CD8-positive, alpha-beta memory T cell (primary cell): ENCODE results near the gene EFCAB5. TPM values are rescaled to one million over a fixed set of nuclear protein-coding genes. Genes with fewer than 3 reads are reported as not detected.
A peak's percentile ranks its signal among the peaks of the same experiment; 100 is the strongest.

Experiments
- CTCF ChIA-PET: fragments of 350-600 bp; sonication (Branson Sonifier 250); formaldehyde crosslinking; loops from one replicate; lab custom pipeline; 2021; ENCODE audit warnings: antibody characterized with exemption; lab: Charles Lee
- POLR2A ChIA-PET: fragments of 350-600 bp; sonication (Branson Sonifier 250); formaldehyde crosslinking; loops from one replicate; lab custom pipeline; 2021; ENCODE audit warnings: antibody characterized with exemption; lab: Charles Lee
- DNase-seq, 5 donors: peaks; one replicate each; pipeline versions ENCODE4 v3.0.0 to v3.0.0-alpha.2; 2020 to 2022; ENCODE audit warnings: mixed read lengths in 1 of 5
- H3K27ac ChIP-seq: one replicate; pipeline ENCODE4 v1.7.0; 2013; ENCODE audit warnings: low read depth, mild to moderate bottlenecking, low read length, moderate library complexity
- H3K27me3 ChIP-seq: 2 replicates; pipeline ENCODE4 v1.7.0; 2013; ENCODE audit warnings: low read length, mild to moderate bottlenecking; ENCODE audit not compliant: insufficient read depth, poor library complexity, severe bottlenecking
- H3K36me3 ChIP-seq: 2 replicates; pipeline ENCODE4 v1.7.0; 2013; ENCODE audit warnings: mild to moderate bottlenecking, low read length, moderate library complexity; ENCODE audit not compliant: insufficient read depth
- H3K4me1 ChIP-seq: 2 replicates; pipeline ENCODE4 v1.7.0; 2013; ENCODE audit warnings: mild to moderate bottlenecking, low read length, moderate library complexity; ENCODE audit not compliant: insufficient read depth
- H3K4me3 ChIP-seq: 2 replicates; pipeline ENCODE4 v1.7.0; 2013; ENCODE audit warnings: mild to moderate bottlenecking, low read length
- H3K9me3 ChIP-seq: 2 replicates; pipeline ENCODE4 v1.7.0; 2013; ENCODE audit warnings: mild to moderate bottlenecking, low read length
- H3K27ac Mint-ChIP-seq, 8 donors: one replicate each; pipeline ENCODE4 v1.8.0; 2020 to 2021; ENCODE audit warnings: mixed read lengths in 8 of 8, mild to moderate bottlenecking in 6 of 8, inconsistent platforms in 3 of 8, moderate library complexity in 3 of 8
- H3K27me3 Mint-ChIP-seq, 2 donors: one replicate each; pipeline ENCODE4 v1.8.0; 2020 to 2021; ENCODE audit warnings: mixed read lengths in 2 of 2, mild to moderate bottlenecking in 1 of 2, moderate library complexity in 1 of 2
- H3K36me3 Mint-ChIP-seq, 3 donors: one replicate each; pipeline ENCODE4 v1.8.0; 2020 to 2021; ENCODE audit warnings: mixed read lengths in 3 of 3, inconsistent platforms in 1 of 3, mild to moderate bottlenecking in 1 of 3
- H3K4me1 Mint-ChIP-seq, 3 donors: one replicate each; pipeline ENCODE4 v1.8.0; 2020 to 2021; ENCODE audit warnings: mixed read lengths in 3 of 3, inconsistent platforms in 1 of 3, mild to moderate bottlenecking in 1 of 3
- H3K4me3 Mint-ChIP-seq, 7 donors: one replicate each; pipeline ENCODE4 v1.8.0; 2020 to 2021; ENCODE audit warnings: mixed read lengths in 7 of 7, mild to moderate bottlenecking in 6 of 7, moderate library complexity in 4 of 7, inconsistent platforms in 2 of 7
- H3K9me3 Mint-ChIP-seq, 5 donors: one replicate each; pipeline ENCODE4 v1.8.0; 2020 to 2022; ENCODE audit warnings: mixed read lengths in 5 of 5, mild to moderate bottlenecking in 3 of 5, moderate library complexity in 2 of 5, inconsistent platforms in 1 of 5
- polyA plus RNA-seq: library from polyadenylated mRNA; unstranded; fragments of 300-500 nt; fragmentation: Illumina TruSeq; gene quantifications from one replicate; pipeline ENCODE4 v1.2.3, GENCODE V29; 2021
- total RNA-seq, 2 experiments: library from RNA; stranded (reverse); gene quantifications; one replicate each; pipeline ENCODE4 v1.2.3, GENCODE V29; 2021

Gene EFCAB5
- total and polyA plus RNA-seq, 3 experiments from 2014 or later, result 0.58 to 1.2 (median 0.84) TPM

DNA sequence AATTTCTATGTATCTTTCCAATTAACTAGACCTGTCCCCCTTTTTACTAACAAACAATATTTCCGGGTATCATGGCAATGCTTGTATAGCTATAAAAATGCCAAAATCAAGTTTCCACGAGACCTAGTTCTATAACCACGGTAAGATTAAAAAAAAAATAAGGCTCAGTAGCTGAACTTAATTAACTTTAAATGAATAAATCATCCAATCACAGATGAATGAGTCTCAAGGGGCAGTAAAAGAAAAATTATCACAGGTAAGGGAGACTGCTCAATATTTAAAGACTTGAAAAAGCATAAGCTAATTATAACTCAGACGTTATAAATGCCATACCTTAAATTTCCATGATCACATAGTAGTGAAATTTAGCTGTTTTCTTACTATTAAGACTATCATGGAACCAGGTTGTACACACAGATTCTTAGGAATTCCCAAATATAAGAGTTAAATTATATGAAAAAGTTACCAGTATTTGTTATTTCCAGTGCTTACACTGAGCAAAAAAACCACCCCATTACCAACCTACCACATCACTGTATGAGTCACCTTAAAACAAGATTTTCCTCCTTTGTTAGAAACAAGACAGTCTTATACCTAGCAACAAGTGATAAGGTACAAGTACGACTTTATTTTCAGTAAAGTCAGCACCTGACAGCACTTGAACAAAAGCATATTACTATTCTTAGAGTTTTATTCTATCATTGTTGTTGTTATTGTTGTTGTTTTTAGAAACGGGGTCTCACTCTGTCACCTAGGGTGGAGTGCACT is 32.0 kb upstream of the EFCAB5 start:
- no peak for DNase-seq
- H3K27ac Mint-ChIP-seq, result peak overlapping the region in 2 of 8 donors; percentile 36 to 38
- H3K36me3 Mint-ChIP-seq, result peaks cover 2 to 8% (median 6%) of the 10 kb centered on the region in 3 donors
- Histone ChIP-seq H3K4me3 (no peak overlapping the region), H3K27ac (no peak overlapping the region), H3K27me3 (no peaks in the 10 kb centered on the region), H3K4me1 (peaks cover 7% of the 10 kb centered on the region), H3K9me3 (no peaks in the 10 kb centered on the region), H3K36me3 (no peaks in the 10 kb centered on the region)
- no peaks in the 10 kb centered on the region for H3K27me3 Mint-ChIP-seq
- H3K9me3 Mint-ChIP-seq, result peaks cover 0 to 2% (median 0%) of the 10 kb centered on the region in 5 donors
- H3K4me1 Mint-ChIP-seq, result peaks cover 20 to 53% (median 34%) of the 10 kb centered on the region in 3 donors
- H3K4me3 Mint-ChIP-seq, result no peak overlapping the region
- ChIA-PET CTCF (interaction anchor here (0.7 to 2.4 kb wide), 3 partner anchors 17 to 102 kb away, joined by 4 to 10 read pairs (median 4); no protein-coding TSS in a partner anchor), POLR2A (no interaction called here)

DNA sequence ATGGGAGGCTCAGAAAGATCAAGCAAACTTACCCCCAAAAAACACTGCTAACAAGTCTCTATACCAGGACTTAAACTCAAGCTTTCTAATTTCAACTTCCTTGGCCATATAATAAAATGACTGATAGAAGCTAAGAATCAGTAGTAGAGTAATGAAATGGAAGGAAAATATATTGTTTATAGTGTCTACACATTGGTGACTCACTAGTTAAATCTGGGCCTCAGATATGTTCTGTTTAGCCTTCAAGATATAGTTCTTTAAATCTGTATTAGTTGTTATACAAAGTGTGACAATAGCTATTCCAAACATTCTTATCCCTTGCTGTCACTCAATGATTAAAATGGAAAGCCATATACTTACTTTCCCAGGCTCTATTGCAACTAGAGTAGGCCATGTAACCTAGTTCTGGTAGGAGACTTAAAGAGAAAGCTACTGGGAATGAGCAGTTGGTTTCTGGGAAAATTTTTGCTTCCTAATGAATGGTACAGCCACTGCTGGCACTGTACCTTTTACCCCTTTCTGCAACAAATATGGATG is 29.7 kb upstream of the EFCAB5 start:
- CTCF ChIA-PET, result interaction anchor here (1.3 kb wide), 2 partner anchors 20 to 104 kb away, joined by 3 to 7 read pairs; no protein-coding TSS in a partner anchor
- Mint-ChIP-seq H3K27me3 (no peaks in the 10 kb centered on the region), H3K27ac (no peak overlapping the region), H3K36me3 (peaks cover 1 to 5% (median 2%) of the 10 kb centered on the region in 3 donors), H3K4me1 (peaks cover 14 to 53% (median 30%) of the 10 kb centered on the region in 3 donors), H3K9me3 (no peaks in the 10 kb centered on the region), H3K4me3 (no peak overlapping the region)
- DNase-seq, result no peak
- Histone ChIP-seq H3K4me3 (no peak overlapping the region), H3K9me3 (no peaks in the 10 kb centered on the region), H3K4me1 (no peaks in the 10 kb centered on the region), H3K27me3 (no peaks in the 10 kb centered on the region), H3K27ac (no peak overlapping the region), H3K36me3 (no peaks in the 10 kb centered on the region)
- POLR2A ChIA-PET, result no interaction called here

DNA sequence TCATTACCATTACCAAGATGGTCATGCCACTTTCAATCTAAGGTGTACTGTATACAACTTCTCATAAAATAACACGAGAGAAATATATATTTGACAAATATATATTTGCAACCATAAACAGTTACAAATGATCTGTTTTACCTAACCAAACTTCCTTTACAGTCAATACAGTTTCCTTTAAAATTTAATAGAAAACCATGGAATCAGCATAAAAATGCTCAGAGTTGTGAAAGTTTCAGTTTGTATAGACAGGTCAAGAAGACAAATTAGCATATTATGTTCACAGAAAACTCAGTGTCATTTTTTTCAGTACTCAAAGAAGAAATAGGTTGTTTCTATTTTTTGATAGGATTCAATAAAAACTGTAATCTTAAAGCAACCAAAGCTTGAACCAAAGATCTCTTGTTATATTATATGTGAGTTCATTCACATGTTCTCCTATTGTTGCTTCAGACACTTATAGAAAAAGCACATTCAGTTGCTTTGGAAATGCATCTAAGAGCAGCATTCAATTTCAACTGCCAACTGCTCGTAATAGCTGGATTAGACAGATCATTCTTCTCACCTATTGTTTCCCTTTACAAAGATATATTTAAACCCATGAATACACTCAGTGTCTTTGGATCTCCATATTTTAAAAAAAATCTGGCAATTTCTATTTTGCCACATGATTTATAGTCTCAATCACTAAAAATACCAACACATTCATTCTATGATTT is 26.5 kb upstream of the EFCAB5 start:
- Mint-ChIP-seq H3K36me3 (peaks cover 0 to 1% (median 0%) of the 10 kb centered on the region in 3 donors), H3K27me3 (no peaks in the 10 kb centered on the region), H3K4me3 (no peak overlapping the region), H3K27ac (no peak overlapping the region), H3K9me3 (no peaks in the 10 kb centered on the region), H3K4me1 (peaks cover 22 to 60% (median 41%) of the 10 kb centered on the region in 3 donors)
- CTCF ChIA-PET, result interaction anchor here (0.9 to 1.3 kb wide), 2 partner anchors 16 to 107 kb away, joined by 3 to 4 read pairs; no protein-coding TSS in a partner anchor
- POLR2A ChIA-PET, result interaction anchor here (0.7 kb wide), 1 partner anchor 132 kb away, joined by 4 read pairs; no protein-coding TSS in a partner anchor
- Histone ChIP-seq H3K4me1 (no peaks in the 10 kb centered on the region), H3K36me3 (no peaks in the 10 kb centered on the region), H3K27me3 (no peaks in the 10 kb centered on the region), H3K27ac (no peak overlapping the region), H3K9me3 (no peaks in the 10 kb centered on the region), H3K4me3 (no peak overlapping the region)
- no peak for DNase-seq

DNA sequence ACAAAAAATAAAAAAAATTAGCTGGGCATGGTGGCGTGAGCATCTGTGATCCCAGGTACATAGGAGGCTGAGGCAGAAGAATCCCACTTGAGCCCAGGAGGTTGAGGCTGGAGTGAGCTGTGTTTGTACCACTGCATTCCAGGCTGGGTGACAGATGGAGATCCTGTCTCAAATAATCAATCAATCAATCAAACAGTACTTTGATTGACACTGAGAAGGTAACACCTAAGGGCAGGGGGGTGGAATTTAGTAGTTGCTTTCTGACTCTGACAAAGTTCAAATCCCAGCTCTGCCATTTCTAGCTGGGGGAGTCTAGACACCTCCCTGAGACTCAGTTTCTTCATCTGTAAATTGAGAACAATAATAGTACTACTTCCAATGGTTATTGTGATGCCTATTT is 23.4 kb upstream of the EFCAB5 start:
- no peaks in the 10 kb centered on the region for H3K27me3 ChIP-seq
- POLR2A ChIA-PET, result no interaction called here
- Mint-ChIP-seq H3K27me3 (no peaks in the 10 kb centered on the region), H3K27ac (peak overlapping the region in 1 of 8 donors; percentile 29), H3K36me3 (peaks cover 0 to 4% (median 3%) of the 10 kb centered on the region in 3 donors), H3K4me1 (peaks cover 21 to 40% (median 38%) of the 10 kb centered on the region in 3 donors), H3K9me3 (no peaks in the 10 kb centered on the region), H3K4me3 (no peak overlapping the region)
- CTCF ChIA-PET, result interaction anchor here (0.7 to 4.0 kb wide), 2 partner anchors 13 to 110 kb away, joined by 4 to 23 read pairs; partner anchors contain the start of gene SSH2
- no peak overlapping the region for H3K4me3 ChIP-seq
- DNase-seq, result no peak
- no peaks in the 10 kb centered on the region for H3K36me3 ChIP-seq
- H3K4me1 ChIP-seq, result no peaks in the 10 kb centered on the region
- H3K27ac ChIP-seq, result no peak overlapping the region
- no peaks in the 10 kb centered on the region for H3K9me3 ChIP-seq

DNA sequence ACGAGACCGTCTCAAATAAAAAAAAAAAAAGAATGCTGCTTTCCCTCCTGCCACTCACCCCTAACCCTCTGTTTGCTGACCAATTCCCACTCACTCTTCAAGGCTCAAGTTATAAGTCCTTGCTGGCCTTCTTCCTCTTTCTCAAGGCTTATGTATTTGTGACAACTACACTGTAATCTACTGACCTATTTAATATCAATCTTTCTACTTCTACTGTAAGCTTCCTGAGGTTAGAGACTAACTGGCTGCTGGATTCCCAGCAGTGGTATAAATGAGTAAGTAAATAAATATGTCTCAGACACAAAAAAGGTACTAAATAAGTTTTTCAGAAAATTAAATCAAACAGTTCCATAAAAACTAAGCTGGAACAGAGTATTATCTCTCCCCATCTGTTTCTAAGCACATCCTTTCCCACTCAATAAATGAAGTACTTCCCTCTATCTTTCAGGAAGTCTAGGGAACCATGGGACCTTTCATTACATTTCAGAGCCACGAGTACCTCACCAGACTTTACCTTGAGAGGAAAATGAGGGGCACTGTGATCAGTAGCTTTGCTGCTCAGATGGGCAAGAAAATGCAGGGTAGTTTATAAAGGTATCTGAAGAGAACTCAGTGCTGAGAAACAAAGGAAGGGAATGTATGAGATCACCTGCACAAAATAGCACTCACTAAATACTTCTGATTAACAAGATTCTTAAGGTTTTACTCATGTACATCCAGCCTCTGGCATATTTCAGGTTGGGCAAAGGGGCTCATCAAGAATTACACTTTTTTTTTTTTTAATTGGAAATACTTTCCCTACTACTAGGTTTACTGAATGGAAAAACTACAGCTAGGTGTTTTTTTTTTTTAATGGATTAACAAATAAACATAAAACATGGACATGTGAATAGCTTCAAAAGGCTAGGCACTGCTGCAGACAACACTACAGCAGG is 22.2 kb upstream of the EFCAB5 start:
- H3K27ac Mint-ChIP-seq, result peak overlapping the region in 2 of 8 donors; percentile 14 to 61
- Histone ChIP-seq H3K4me1 (no peaks in the 10 kb centered on the region), H3K27me3 (no peaks in the 10 kb centered on the region), H3K9me3 (no peaks in the 10 kb centered on the region), H3K36me3 (no peaks in the 10 kb centered on the region), H3K4me3 (no peak overlapping the region), H3K27ac (no peak overlapping the region)
- no peak for DNase-seq
- no peak overlapping the region for H3K4me3 Mint-ChIP-seq
- no peaks in the 10 kb centered on the region for H3K27me3 Mint-ChIP-seq
- POLR2A ChIA-PET, result interaction anchor here (0.7 kb wide), 1 partner anchor 192 kb away, joined by 3 read pairs; no protein-coding TSS in a partner anchor
- CTCF ChIA-PET, result interaction anchor here (4.0 kb wide), 1 partner anchor 12 kb away, joined by 23 read pairs; the partner anchor contains the start of gene SSH2
- peaks cover 21 to 40% (median 38%) of the 10 kb centered on the region in 3 donors for H3K4me1 Mint-ChIP-seq
- peaks cover 0 to 3% (median 2%) of the 10 kb centered on the region in 3 donors for H3K36me3 Mint-ChIP-seq
- no peaks in the 10 kb centered on the region for H3K9me3 Mint-ChIP-seq

DNA sequence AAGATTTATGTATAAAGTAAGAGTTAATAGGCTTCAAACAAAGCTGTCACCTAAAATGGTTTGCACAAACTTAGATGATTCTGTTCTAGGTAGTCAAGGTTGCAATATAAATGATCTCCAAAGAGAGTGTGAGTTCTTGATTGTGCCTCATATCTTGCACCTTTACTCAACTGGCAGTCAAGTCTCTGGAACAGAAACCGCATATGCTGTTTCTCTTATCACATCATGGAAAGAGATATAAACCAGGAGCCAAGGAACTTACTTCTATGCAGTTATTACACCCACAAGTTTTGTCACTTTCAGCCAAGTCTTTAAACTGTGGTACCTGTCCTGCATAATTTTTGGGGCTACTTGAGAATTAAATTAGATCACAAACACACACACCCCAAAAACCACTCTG is 16.6 kb upstream of the EFCAB5 start:
- Mint-ChIP-seq H3K4me1 (peaks cover 34 to 51% (median 47%) of the 10 kb centered on the region in 3 donors), H3K36me3 (peaks cover 0 to 13% (median 5%) of the 10 kb centered on the region in 3 donors), H3K4me3 (no peak overlapping the region), H3K9me3 (no peaks in the 10 kb centered on the region), H3K27me3 (no peaks in the 10 kb centered on the region), H3K27ac (peak overlapping the region in 1 of 8 donors; percentile 15)
- POLR2A ChIA-PET, result no interaction called here
- DNase-seq, result no peak
- Histone ChIP-seq H3K27ac (no peak overlapping the region), H3K27me3 (no peaks in the 10 kb centered on the region), H3K36me3 (no peaks in the 10 kb centered on the region), H3K4me1 (peaks cover 23% of the 10 kb centered on the region), H3K9me3 (no peaks in the 10 kb centered on the region), H3K4me3 (no peak overlapping the region)
- CTCF ChIA-PET, result interaction anchor here (12.8 kb wide), 1 partner anchor 115 kb away, joined by 254 read pairs; no protein-coding TSS in a partner anchor

DNA sequence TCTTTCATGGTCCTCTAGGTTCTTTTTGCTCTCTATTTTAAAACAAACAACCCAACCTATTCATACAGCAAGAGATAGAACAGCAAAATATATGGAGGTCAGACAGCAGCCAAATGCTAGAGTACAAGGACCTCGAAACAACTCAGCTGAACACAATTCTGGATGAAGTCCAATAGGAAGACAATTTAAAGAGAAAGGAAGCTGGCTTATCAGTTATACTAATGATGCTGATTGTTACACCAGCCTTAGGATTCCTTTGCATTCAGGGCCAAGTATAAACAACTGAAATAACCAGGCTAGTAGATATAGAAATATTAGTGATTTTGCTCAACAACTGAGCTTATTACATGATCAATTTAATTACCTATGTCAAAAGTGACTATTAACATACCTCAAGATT is 13.9 kb upstream of the EFCAB5 start:
- H3K9me3 ChIP-seq, result no peaks in the 10 kb centered on the region
- DNase-seq, result no peak
- H3K4me1 Mint-ChIP-seq, result peaks cover 29 to 44% (median 43%) of the 10 kb centered on the region in 3 donors
- H3K27me3 Mint-ChIP-seq, result no peaks in the 10 kb centered on the region
- H3K36me3 Mint-ChIP-seq, result peaks cover 0 to 13% (median 2%) of the 10 kb centered on the region in 3 donors
- no peaks in the 10 kb centered on the region for H3K9me3 Mint-ChIP-seq
- H3K4me3 ChIP-seq, result no peak overlapping the region
- H3K27ac Mint-ChIP-seq, result peak overlapping the region in 1 of 8 donors; percentile 4
- H3K27ac ChIP-seq, result no peak overlapping the region
- peaks cover 39% of the 10 kb centered on the region for H3K4me1 ChIP-seq
- H3K36me3 ChIP-seq, result no peaks in the 10 kb centered on the region
- ChIA-PET CTCF (interaction anchor here (1.1 to 12.8 kb wide), 2 partner anchors 118 to 341 kb away, joined by 3 to 254 read pairs; no protein-coding TSS in a partner anchor), POLR2A (interaction anchor here (1.1 kb wide), 1 partner anchor 150 kb away, joined by 3 read pairs; no protein-coding TSS in a partner anchor)
- H3K27me3 ChIP-seq, result no peaks in the 10 kb centered on the region
- peak overlapping the region in 5 of 7 donors; percentile 16 to 81 (median 52) for H3K4me3 Mint-ChIP-seq
